Activated T-cell treated with anti-CD3 and anti-CD28 coated beads for 24 hours (primary cell): ENCODE measurements around the gene BPI.
"Not testable (repeated sequence)": the region's sequence is repeated elsewhere in the genome, so short reads cannot be mapped to it uniquely, and the experiment has no call there.

Experiments used
- DNase-seq: peaks from one replicate; pipeline ENCODE4 v3.0.0-alpha.2; 2020; ENCODE audit warnings: low read depth

Gene BPI

DNA sequence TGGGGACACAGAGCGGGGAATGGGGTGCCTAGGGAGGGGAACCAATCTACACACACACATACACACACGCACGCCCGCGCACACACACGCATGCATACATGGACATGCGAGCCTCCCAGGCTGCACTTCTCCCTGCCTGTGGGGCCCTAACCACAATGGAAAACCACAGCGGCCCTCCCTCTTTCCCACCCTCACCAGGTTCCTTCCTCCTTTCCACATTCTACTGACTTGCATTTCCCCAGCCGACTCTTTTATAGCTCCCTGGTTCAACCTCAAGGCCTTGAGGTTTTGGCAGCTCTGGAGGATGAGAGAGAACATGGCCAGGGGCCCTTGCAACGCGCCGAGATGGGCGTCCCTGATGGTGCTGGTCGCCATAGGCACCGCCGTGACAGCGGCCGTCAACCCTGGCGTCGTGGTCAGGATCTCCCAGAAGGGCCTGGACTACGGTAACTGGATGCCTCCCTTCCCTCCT is at the start of gene BPI:
Gene BPI, plus strand, starts transcription at position 249 of the 472 bp plus-strand sequence. Its CDS starts 68 bp downstream, at position 317.
- no peak for DNase-seq

DNA sequence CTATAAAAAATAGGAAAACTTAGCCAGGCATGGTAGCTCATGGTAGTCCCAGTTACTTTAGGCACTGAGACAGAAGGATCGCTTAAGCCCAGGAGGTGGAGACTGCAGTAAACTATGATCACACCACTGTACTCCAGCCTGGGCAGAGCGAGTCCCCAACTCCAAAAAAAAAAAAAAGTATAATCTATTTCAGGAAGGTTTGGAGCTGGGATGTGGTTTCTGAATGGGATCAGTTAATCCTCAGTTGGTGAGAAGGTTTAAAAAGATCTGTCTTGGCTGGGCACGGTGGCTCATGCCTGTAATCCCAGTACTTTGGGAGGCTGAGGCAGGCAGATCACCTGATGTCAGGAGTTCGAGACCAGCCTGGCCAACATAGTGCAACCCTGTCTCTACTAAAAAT is 49.3 kb upstream of the BPI start:
- DNase-seq = not testable (repeated sequence)

DNA sequence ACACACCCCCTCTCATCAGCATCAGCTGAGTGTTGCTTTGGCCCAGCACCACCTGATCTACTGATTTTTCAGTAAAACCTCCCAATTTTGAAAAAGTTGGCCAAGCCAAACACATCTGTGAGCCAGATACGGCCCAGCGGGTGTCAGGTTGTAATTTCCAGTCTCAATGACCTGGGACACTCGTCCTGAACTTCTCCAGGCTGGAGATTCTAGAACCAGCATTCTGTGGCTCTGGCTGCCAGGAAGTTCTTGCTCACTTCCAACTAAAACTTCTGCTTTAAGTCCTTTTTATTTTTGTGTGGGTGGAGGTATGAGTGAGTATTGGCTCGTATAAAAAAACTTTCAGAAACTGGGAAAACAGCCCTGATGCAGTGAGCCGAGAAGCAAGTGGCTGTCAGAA is 48.6 kb upstream of the BPI start:
- DNase-seq = no peak

DNA sequence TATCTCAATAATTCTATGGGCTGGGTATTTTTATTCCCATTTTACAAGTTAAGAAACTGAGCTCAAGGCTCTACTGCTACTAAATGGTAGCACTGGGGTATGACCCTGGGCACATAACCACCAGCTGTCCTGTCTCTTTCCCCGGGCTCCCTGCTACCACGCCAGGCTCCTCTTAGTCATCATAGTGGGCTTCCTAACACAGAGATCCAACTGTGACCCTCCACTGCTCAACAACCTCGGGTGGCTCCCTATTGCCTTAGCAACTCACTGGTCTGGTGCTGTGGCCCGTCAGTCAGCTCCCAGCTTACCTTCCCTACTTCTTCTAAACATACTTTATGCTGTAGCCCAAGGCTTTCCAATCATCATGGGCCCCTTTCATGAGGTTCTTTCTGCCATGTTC is 47.9 kb upstream of the BPI start:
- no peak for DNase-seq

DNA sequence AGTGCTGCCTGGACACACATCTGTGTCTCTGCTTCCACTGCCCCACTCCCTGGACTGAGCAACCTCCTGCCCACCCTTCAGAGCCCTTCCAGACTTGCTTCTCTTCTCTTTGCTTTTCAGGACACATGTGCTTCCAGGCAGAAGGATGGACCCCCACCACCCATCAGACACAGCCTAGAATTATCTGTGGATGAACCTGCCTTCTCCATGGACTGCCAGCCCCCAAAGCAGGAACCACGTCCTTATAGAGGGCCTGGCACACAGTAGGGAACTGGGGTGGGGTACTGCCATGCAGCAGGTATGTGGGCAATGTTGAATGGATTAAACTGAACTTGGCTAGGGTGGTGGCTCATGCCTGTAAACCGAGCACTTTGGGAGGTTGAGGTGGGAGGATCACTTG is 47.0 kb upstream of the BPI start:
- DNase-seq = no peak

DNA sequence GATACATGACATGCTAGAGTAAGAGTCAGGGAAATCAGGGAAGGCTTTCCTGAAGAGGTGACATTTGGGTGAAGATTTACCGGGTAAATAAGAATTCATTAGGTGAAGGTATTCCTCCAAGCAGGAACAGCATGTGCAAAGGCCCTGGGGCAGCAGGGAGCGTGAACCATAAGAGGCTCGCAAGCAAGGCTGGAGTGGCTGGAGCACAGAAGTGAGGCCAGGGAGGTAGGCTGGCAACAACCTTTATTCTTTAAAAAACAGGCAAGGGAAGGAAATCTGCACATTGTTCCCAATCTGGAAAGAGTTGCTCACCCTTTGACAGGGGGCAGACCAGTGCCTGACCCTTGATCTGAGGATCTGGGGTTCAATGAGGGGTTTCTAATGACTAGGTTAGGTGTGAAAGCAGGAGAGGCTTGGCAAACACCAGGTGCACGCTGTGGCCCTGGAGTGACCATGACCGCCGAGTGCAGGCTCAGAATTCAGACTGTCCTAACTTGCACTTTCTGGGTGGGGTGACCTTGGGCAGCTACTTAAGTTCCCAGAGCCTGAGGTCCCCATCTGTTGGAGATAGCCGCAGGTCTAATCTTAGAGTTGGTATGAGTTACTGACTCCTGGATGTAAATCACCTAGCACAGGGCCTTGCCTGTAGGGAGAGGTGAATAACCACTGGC is 45.3 kb upstream of the BPI start:
- no peak for DNase-seq

DNA sequence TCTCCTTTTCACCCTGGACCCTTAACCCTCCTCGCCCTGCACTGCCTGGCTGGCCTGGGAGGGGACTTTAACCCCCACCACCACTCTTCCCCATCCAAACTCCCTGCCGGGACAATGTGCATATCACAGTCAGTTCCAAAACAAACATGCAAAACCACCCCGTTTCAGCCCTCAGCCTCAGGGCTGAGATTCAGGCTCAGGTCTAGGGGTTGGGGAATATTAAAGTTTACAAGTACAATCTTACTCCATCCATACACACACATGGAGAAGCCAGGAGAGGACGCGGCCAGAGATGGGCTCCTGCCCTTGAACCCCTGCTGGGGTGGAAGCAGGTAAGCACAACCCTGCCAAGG is 44.0 kb upstream of the BPI start:
- DNase-seq = no peak

DNA sequence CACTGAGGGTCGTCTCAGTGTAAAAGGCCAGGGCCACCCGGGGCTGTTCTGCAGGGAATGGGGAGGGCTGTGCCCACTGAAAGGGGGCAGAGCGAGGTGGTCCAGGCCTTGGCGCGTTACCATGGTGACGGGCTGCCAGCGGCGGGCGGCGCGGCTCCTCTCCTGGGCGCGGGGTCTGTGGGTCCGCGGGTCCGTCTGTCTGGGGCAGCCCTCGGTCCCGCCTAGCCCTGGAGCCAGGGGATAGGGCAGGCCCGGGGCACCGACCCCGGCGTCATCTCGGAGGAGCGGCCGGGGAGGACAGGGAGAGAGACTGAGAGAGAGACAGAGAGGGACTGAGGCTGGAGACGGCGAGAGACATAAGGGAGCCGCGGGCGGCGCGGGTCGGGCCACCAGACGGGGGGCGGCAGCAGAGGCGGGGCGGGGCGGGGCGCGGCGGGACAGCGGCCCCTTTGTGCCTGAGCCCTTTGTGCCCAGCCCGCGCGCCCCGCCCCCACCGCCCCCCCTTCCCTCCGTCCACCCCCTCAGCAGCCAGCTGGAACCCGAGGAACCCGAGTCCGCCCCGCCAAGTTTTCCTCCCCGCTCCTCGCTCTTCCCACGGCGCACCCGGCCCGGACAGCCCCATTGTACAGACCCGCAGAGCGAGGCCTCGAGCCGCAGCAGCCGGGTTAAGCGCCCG is 43.4 kb upstream of the BPI start, which contains the start of gene KIAA1755:
Gene KIAA1755, minus strand, starts transcription at position 358 of the 676 bp plus-strand sequence. Its CDS starts 235 bp downstream, at position 123.
- DNase-seq = no peak

DNA sequence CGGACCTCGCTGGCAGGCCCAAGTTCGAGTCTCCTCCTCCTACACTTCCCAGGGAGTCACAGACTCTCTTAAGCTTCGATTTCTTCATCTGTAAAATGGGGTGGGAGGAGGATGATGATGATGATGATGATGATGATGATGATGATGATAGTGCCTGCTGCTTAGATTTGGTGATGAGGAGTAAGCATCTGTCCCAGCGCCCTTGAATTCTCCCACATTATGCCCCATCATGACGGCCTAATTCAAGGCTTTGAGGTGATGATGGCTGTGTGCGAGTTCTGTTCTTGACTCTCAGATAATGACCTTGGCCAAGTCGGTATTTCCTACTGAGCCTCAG is 42.9 kb upstream of the BPI start:
- DNase-seq = no peak

DNA sequence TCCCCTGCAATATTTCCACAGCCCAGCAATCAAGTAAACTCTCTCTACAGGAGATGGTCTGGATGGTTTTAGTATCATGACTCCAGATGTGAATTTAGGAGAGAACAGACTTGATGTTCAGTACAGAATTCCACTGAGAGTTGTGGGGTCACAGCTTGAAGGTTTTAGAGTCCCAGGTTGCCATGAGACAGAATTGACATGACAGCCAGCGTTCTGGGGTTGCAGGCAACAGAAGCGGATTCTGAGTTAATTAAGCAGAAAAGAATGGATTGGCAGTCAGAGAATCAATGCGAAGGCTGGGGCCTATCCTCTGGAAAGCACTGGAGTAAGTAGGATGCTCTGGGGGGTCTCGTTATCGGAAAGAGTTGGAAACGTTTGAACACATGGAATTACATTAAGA is 41.0 kb upstream of the BPI start:
- no peak for DNase-seq

DNA sequence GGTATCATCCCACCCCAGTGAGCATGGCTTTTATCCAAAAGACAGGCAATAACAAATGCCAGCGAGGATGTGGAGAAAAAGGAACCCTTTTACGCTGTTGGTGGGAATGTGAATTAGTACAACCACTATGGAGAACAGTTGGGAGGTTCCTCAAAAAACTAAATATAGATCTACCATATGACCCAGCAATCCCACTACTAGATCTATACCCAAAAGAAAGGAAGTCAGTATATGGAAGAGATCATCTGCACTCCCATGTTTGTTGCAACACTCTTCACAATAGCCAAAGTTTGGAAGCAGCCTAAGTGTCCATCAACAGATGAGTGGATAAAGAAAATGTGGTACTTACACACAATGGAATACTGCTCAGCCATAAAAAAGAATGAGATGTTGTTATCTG is 37.5 kb upstream of the BPI start:
- DNase-seq = no peak

DNA sequence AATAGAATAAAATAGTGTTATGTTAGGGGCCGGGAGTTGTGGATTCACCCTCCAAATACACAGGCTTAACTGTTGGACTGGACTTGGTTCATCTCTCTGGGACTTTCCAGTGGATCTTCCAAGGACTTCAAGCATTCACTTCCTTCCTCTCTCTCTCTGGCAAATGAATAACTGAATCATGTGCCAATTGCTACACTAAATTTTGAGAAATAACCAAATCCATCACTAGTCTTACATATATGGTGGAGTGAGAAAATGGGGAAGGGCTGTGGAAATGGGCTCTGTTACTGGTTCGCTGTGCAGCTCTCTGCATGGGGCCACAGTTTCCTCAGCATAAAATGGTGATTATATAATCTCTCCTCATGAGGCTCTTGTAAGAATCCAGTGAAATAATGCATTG is 36.7 kb upstream of the BPI start:
- no peak for DNase-seq

DNA sequence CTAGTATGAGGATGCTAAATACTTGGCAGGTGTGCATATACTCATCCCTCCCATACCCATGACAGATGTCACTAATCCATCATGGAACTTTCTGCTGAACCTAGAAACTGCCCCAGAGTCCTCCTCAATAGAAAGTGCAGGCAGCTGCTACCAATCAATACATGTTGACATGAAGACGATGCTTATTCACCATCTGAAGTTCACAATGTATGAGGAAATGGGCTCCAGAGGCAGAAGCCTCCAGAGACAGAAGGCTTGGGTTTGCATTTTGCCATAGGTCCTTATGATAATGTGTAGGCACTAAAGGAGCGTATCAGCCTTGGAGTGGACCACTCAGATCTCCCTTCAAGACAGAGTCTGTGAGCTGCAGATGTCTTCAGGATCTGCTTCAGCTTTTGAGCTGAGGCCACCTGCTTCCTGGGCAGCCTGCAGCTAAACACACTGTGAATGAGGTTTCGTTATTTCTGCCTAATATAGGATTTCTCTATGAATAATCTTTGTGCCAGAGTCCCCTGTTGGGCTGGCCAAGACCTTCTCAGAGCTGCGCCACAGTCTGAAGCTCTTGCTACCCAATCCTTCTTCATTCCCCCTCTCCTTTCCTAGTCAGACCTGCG is 35.9 kb upstream of the BPI start:
- no peak for DNase-seq

DNA sequence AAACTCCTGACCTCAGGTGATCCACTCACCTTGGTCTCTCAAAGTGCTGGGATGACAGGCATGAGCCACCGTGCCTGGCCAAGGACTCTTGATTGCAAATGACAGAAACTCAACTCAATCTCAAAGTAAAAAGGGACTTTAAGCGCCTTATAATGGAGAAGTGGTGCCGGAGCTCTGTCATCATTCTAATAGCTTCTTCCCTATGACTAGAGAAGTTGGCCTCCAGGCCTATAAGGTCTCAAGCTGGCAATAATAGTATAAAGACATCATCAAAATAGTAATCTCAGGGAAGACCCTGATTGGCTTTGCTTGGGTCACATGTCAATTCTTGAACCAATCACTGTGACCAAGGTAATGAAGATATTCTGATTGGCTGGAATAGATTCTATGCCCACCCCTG is 34.9 kb upstream of the BPI start:
- no peak for DNase-seq

DNA sequence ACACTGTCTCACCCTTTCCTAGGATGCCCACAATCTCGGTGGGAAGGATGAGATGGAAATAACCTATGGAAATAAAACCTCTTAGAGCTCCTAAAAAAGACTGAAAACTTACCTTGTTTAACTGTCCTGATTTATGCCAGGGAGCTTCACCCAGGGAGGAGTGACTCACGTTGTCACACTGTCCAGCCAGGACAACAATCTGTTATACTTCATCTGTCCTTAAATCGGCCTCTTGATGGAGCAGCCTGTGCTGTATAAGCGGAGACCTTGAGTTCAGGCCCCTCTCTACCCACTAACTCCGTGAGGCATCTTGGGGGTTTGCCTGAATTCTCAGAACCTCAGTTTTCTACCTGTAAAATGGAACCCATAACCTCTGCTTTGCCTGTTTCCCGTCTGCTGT is 34.2 kb upstream of the BPI start:
- no peak for DNase-seq

DNA sequence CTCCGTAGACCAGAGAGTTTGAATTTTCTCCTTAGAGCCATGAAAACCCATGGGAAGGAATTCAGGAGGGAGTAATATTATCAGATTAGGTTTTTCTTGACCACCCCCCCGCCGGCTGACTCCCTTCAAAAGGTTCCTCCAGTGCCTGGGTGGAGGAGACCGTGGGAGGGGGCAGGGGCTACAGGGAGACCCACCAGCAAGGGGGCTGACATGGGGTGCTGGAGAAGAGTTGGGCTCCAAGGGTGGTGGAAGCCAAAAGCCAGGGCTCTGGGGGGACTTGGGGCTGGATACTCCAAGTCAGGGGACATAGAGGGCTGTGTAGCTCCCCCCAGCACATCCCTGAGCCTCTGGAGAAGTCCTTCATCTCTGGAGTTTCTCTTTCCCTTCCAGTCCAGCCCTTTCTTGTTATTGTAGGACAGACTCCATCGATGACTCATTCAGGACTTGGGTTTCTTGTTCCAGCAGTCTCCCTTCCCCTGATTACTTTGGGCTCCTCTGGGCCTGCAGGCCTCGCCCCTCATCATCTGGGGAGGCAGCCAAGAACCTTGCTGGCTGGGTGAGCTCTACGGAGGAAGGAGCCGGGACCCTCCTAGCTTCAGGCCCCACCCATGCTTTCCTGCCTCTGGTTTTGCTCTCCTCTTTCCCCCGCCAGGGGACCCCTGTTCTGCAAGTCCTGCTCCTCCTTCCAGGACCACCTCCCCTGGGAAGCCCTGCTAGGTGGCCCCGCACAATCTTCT is 32.9 kb upstream of the BPI start:
- no peak for DNase-seq

DNA sequence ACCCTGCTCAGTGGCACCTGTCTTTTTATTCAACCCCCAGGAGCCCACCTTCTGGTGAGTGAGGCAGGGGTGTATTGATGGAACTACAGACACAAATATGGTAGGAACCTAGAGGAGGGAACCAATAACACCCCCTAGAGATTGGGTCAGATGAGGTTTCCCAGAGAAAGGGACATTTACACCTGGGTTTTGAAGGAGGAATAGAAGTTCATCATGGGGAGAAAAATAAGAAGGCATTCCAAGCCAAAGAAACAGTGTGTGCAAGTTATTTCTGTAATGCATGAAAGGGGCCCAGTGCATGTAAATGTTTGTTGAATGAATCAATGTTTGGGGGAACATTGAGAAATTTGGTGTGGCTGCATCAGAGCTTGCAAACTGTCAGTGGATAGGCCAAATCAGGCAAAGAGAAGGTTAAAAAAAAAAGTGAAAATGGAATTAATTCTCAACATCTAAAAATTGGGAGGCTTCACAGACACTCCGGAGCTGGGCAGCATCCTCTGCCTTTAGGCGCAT is 32.3 kb upstream of the BPI start:
- DNase-seq = no peak

DNA sequence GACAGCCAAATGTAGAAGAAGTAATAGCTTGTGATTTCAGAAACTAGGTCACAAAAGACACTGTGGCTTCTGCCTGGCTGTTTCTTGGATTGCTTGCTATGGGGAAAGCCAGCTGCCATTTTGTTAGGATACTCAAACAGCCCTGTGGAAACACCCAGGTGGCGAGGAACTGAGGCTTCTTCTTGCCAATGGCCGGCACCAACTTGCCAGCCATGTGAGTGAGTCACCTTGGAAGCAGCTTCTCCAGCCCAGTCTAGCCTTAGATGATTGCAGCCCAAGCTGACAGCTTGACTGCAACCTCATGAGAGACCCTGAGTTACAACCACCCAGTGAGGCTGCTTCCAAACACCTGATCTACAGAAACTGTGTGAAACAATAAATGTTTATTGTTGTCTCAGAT is 31.6 kb upstream of the BPI start:
- no peak for DNase-seq

DNA sequence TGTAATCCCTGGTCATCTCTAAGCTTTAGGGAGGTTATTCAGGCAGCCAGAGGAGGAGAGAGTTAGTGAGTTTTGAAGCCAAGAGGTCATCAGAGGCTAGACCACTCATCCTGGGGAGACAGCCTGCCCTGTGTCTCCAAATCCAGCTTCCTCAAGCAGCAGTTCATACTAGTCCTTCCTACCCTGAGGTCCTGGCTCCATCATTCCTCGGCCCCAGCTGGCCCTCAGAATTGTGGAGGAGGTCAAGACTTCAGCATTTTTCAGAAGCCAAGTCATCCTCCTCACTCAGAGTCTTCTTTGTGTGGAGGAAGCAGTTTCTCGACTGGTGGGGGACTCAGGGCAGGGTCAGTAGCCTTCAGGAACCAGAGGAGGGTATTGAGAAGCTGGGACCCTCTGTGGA is 31.0 kb upstream of the BPI start:
- DNase-seq = no peak

DNA sequence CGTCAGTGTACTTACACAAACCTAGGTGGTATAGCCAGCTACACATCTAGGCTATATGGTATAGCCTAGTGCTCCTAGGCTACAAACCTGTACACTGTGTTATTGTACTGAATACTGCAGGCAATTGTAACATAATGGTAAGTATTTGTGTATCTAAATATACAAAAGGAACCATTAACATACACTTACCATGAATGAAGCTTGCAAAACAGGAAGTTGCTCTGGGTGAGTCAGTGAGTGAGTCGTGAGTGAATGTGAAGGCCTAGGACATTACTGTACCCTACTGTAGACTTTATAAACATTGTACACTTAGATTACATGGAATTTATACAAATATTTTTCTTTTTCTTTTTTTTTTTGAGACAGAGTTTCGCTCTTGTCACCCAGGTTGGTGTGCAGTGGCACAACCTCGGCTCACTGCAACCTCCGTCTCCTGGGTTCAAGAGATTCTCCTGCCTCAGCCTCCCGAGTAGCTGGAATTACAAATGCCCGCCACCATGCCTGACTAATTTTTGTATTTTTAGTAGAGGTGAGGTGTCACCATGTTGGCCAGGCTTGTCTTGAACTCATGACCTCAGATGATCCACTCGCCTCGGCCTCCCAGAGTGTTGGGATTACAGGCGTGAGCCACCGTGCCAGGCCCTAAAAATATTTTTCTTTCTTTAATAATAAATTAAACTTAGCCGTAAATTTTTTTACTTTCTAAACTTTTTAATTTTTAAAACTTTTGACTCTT is 28.0 kb upstream of the BPI start:
- DNase-seq = no peak

DNA sequence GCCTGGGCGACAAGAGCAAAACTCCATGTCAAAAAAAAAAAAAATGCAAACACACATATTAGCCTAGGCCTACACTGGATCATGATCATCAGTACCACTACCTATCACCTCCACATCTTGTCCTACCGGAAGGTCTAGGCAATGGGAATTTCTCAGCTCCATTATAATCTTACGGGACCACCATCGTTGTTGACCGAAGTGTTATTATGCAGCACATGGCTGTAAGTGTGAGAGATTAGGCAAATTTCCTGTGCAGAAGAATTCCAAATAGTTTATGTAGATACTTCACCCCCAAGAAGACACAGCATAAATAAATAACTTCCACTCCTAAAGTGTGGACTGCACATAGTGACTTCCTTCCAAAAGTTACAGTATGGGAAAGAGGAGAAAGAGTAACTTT is 26.7 kb upstream of the BPI start:
- no peak for DNase-seq

DNA sequence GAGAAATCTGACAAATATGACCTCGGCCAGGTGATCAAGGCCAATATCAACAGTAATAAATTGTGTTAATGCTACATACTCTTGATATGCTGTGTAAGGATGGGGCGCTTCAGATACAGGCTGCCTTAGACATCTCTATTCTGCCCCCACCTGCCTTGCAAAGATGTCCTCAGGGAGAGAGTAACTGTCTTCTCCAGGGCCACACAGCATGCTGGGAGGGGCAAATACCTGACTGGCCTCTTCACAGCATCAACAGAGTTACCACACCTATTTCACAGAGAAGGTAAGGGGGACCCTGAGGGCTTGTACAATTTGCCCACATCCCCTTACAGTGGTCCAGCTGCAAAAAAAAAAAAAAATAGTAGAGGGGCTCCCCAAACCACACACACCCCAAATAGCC is 26.3 kb upstream of the BPI start:
- DNase-seq = no peak
